Liver (tissue), 9 donors: ENCODE data around the gene VSX2. TPM values are rescaled to one million over a fixed set of nuclear protein-coding genes. Genes with fewer than 3 reads are reported as not detected.

Experiments used
- DNase-seq: peaks from one replicate; pipeline ENCODE4 v3.0.0-alpha.2; 2017; ENCODE audit warnings: low spot score
- H3K27ac ChIP-seq, 2 donors: one replicate each; pipeline ENCODE4 v1.7.0; 2013; ENCODE audit warnings: inconsistent platforms in 2 of 2, low read length in 2 of 2, control low read depth in 1 of 2, low read depth in 1 of 2, mild to moderate bottlenecking in 1 of 2
- H3K27me3 ChIP-seq, 4 donors: one replicate each; pipeline versions ENCODE4 v1.6.1 to v1.7.0; 2013; ENCODE audit warnings: low read length in 3 of 4, inconsistent platforms in 1 of 4, mild to moderate bottlenecking in 1 of 4, moderate library complexity in 1 of 4; ENCODE audit not compliant: control insufficient read depth in 4 of 4, insufficient read depth in 4 of 4
- H3K36me3 ChIP-seq, 4 donors: one replicate each; pipeline versions ENCODE4 v1.6.1 to v1.7.0; 2013; ENCODE audit warnings: low read length in 3 of 4, mild to moderate bottlenecking in 3 of 4, low read depth in 1 of 4, moderate library complexity in 1 of 4; ENCODE audit not compliant: control insufficient read depth in 4 of 4, insufficient read depth in 3 of 4
- H3K4me1 ChIP-seq, 4 donors: one replicate each; pipeline versions ENCODE4 v1.6.1 to v1.7.0; 2013; ENCODE audit warnings: low read length in 3 of 4, mild to moderate bottlenecking in 3 of 4, moderate library complexity in 1 of 4; ENCODE audit not compliant: control insufficient read depth in 4 of 4, insufficient read depth in 4 of 4
- H3K4me3 ChIP-seq, 3 donors: one replicate each; pipeline versions ENCODE4 v1.6.1 to v1.7.0; 2013; ENCODE audit warnings: low read length in 3 of 3, control low read depth in 1 of 3, low read depth in 1 of 3, mild to moderate bottlenecking in 1 of 3
- H3K9ac ChIP-seq, 2 donors: one replicate each; pipeline ENCODE4 v1.7.0; 2013; ENCODE audit warnings: low read length in 2 of 2, mild to moderate bottlenecking in 2 of 2, moderate library complexity in 2 of 2, control low read depth in 1 of 2, low read depth in 1 of 2
- H3K9me3 ChIP-seq, 4 donors: one replicate each; pipeline versions ENCODE4 v1.6.1 to v1.7.0; 2013; ENCODE audit warnings: low read length in 3 of 4; ENCODE audit not compliant: control insufficient read depth in 4 of 4
- ATF3 ChIP-seq: IDR thresholded peaks from 2 replicates; pipeline ENCODE4 v1.6.1; 2016; ENCODE audit warnings: antibody characterized with exemption
- EGR1 ChIP-seq, 2 donors: IDR thresholded peaks; 2 replicates each; pipeline ENCODE4 v1.6.1; 2016 to 2018; ENCODE audit warnings: antibody characterized with exemption in 2 of 2, low read depth in 2 of 2
- FOXA2 ChIP-seq: IDR thresholded peaks from 2 replicates; pipeline ENCODE4 v1.6.1; 2016; ENCODE audit warnings: antibody characterized with exemption
- GABPA ChIP-seq, 2 donors: IDR thresholded peaks in 1 of 2; conservative IDR thresholded peaks in 1 of 2; 2 replicates each; pipeline ENCODE4 v1.6.1; 2016; ENCODE audit warnings: antibody characterized with exemption in 2 of 2, mild to moderate bottlenecking in 1 of 2, moderate library complexity in 1 of 2
- HNF4A ChIP-seq, 2 donors: conservative IDR thresholded peaks; 2 replicates each; pipeline ENCODE4 v1.6.1; 2016; ENCODE audit warnings: antibody characterized with exemption in 2 of 2, mild to moderate bottlenecking in 2 of 2
- HNF4G ChIP-seq: IDR thresholded peaks from 2 replicates; pipeline ENCODE4 v1.6.1; 2016; ENCODE audit warnings: antibody characterized with exemption
- JUND ChIP-seq, 2 donors: IDR thresholded peaks; 2 replicates each; pipeline ENCODE4 v1.6.1; 2016; ENCODE audit warnings: antibody characterized with exemption in 2 of 2
- MAX ChIP-seq: IDR thresholded peaks from 2 replicates; pipeline ENCODE4 v1.6.1; 2016; ENCODE audit warnings: antibody characterized with exemption
- RAD21 ChIP-seq, 2 donors: IDR thresholded peaks; 2 replicates each; pipeline ENCODE4 v1.6.1; 2016; ENCODE audit warnings: antibody characterized with exemption in 2 of 2, mild to moderate bottlenecking in 2 of 2
- REST ChIP-seq: IDR thresholded peaks from 2 replicates; pipeline ENCODE4 v1.6.1; 2016; ENCODE audit warnings: antibody characterized with exemption, mild to moderate bottlenecking
- YY1 ChIP-seq: IDR thresholded peaks from 2 replicates; pipeline ENCODE4 v1.6.1; 2016; ENCODE audit warnings: antibody characterized with exemption, mild to moderate bottlenecking
- WGBS: extraction: QIAGEN DNeasy Blood & Tissue Kit; methylation state at CpG from one replicate; pipeline ENCODE4 v1.1.7; 2013; 5-methylcytosine and 5-hydroxymethylcytosine counted together
- polyA plus RNA-seq, 2 donors: library from polyadenylated mRNA; stranded (reverse) in 1 of 2; unstranded in 1 of 2; fragments of 200-250 nt in 1 of 2; fragments of >200 nt in 1 of 2; fragmentation: Nextera tagmentation in 1 of 2; extraction: Ambion mirVana in 1 of 2; gene quantifications; one replicate each; pipeline versions ENCODE4 v1.2.1 to v1.2.3, GENCODE V29; 2013 to 2015
- total RNA-seq, 2 donors: library from RNA; depleted of rRNA; stranded (reverse); fragments of >200 nt; gene quantifications; one replicate each; pipeline ENCODE4 v1.2.3, GENCODE V29; 2014
- TF ChIP-seq, protein P1 (sequence below): IDR thresholded peaks from 2 replicates; pipeline ENCODE4 v1.6.1; 2016; ENCODE audit warnings: antibody characterized with exemption
- TF ChIP-seq, protein P2 (sequence below): fragments of 150-350 bp; IDR thresholded peaks from 2 replicates; pipeline ENCODE4 v1.5.1; 2017; ENCODE audit warnings: improper control_type of control experiment, low read depth, low read length; ENCODE audit not compliant: missing input control
- donor health status: healthy.
- donor health status: healthy.
- donor health status: healthy.
- donor health status: healthy.
- donor health status: healthy.

Gene VSX2
- total and polyA plus RNA-seq, 4 donors = not detected

- H3K36me3 ChIP-seq = no peaks in the 10 kb centered on the region
- TF ChIP-seq, protein P1, sequence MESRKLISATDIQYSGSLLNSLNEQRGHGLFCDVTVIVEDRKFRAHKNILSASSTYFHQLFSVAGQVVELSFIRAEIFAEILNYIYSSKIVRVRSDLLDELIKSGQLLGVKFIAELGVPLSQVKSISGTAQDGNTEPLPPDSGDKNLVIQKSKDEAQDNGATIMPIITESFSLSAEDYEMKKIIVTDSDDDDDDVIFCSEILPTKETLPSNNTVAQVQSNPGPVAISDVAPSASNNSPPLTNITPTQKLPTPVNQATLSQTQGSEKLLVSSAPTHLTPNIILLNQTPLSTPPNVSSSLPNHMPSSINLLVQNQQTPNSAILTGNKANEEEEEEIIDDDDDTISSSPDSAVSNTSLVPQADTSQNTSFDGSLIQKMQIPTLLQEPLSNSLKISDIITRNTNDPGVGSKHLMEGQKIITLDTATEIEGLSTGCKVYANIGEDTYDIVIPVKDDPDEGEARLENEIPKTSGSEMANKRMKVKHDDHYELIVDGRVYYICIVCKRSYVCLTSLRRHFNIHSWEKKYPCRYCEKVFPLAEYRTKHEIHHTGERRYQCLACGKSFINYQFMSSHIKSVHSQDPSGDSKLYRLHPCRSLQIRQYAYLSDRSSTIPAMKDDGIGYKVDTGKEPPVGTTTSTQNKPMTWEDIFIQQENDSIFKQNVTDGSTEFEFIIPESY = no peak
- H3K9me3 ChIP-seq = no peaks in the 10 kb centered on the region
- no peak overlapping the region for H3K4me3 ChIP-seq
- no peaks in the 10 kb centered on the region for H3K4me1 ChIP-seq
- 95% methylated on average over 1 of the region's 1 CpG for WGBS
- H3K27ac ChIP-seq = no peak overlapping the region
- no peaks in the 10 kb centered on the region for H3K27me3 ChIP-seq
- H3K9ac ChIP-seq = no peak overlapping the region
- no peak for DNase-seq
These were observed 32.1 kb downstream of the VSX2 start for GRCh38 chr14:74271365-74271764.

GRCh38 chr14:74275241-74275841 is 36.1 kb downstream of the VSX2 start:
- no peak overlapping the region for H3K9ac ChIP-seq
- no peak for DNase-seq
- H3K27me3 ChIP-seq = no peaks in the 10 kb centered on the region
- 76% methylated on average over 6 of the region's 6 CpGs for WGBS
- no peaks in the 10 kb centered on the region for H3K36me3 ChIP-seq
- H3K27ac ChIP-seq = no peak overlapping the region
- H3K9me3 ChIP-seq = no peaks in the 10 kb centered on the region
- H3K4me3 ChIP-seq = no peak overlapping the region
- TF ChIP-seq EGR1 (IDR thresholded peaks at IDR 0.05; ENCODE audit: low read depth in 2 of 2) (no peak), HNF4G (no peak), ATF3 (no peak), YY1 (no peak), MAX (no peak), FOXA2 (no peak), RAD21 (IDR thresholded peaks at IDR 0.05) (no peak)
- TF ChIP-seq, protein P1 = no peak
- H3K4me1 ChIP-seq = no peaks in the 10 kb centered on the region

DNA sequence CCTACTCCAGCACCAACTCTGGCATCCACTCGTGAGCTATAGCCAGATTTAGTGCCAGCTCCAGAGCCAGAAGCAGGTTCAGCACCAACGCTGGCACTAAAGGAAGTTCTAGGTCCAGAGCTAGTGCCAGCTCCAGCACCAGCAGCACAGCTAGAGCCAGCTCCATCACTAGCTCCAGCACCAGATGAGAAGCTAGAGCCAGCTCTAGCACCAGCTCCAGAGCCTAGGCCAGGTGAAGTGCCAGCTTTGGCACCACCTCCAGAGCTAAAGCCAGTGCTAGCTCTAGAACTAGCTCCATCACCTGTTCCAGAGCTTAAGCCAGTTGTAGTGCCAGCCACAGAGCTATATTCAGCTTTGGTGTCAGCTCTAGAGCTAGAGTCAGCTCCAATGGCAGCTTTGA is 38.8 kb downstream of the VSX2 start:
- Histone ChIP-seq H3K36me3 (peaks cover 0 to 4% (median 3%) of the 10 kb centered on the region in 4 donors), H3K9ac (no peak overlapping the region), H3K4me1 (no peaks in the 10 kb centered on the region), H3K27me3 (no peaks in the 10 kb centered on the region), H3K9me3 (no peaks in the 10 kb centered on the region), H3K4me3 (no peak overlapping the region), H3K27ac (no peak overlapping the region)
- TF ChIP-seq, protein P2, sequence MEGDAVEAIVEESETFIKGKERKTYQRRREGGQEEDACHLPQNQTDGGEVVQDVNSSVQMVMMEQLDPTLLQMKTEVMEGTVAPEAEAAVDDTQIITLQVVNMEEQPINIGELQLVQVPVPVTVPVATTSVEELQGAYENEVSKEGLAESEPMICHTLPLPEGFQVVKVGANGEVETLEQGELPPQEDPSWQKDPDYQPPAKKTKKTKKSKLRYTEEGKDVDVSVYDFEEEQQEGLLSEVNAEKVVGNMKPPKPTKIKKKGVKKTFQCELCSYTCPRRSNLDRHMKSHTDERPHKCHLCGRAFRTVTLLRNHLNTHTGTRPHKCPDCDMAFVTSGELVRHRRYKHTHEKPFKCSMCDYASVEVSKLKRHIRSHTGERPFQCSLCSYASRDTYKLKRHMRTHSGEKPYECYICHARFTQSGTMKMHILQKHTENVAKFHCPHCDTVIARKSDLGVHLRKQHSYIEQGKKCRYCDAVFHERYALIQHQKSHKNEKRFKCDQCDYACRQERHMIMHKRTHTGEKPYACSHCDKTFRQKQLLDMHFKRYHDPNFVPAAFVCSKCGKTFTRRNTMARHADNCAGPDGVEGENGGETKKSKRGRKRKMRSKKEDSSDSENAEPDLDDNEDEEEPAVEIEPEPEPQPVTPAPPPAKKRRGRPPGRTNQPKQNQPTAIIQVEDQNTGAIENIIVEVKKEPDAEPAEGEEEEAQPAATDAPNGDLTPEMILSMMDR = no peak
- TF ChIP-seq REST = no peak
- no peak for TF ChIP-seq GABPA (IDR thresholded peaks at IDR 0.05 in 1 of 2, conservative IDR thresholded peaks at IDR 0.05 in 1 of 2)
- no peak for TF ChIP-seq MAX
- TF ChIP-seq JUND (IDR thresholded peaks at IDR 0.05) = no peak
- TF ChIP-seq HNF4A (conservative IDR thresholded peaks at IDR 0.05) = no peak
- no peak for DNase-seq
- WGBS = 90% methylated on average over 2 of the region's 2 CpGs
